Measurements from ENCODE around the gene SMG7. TPM values are rescaled to one million over a fixed set of nuclear protein-coding genes. Genes with fewer than 3 reads are reported as not detected.
A peak's percentile ranks its signal among the peaks of the same experiment; 100 is the strongest.

SMG7 gene
- total RNA-seq, 1 donor from 2014 or later: 66.2 TPM

- Mint-ChIP-seq H3K4me3 (ENCODE audit: unreplicated experiment) (peak overlapping the region; percentile 9), H3K4me1 (ENCODE audit: low read depth, unreplicated experiment) (no peaks in the 10 kb centered on the region), H3K36me3 (ENCODE audit: unreplicated experiment) (no peaks in the 10 kb centered on the region), H3K27me3 (ENCODE audit: unreplicated experiment) (peaks cover 3% of the 10 kb centered on the region), H3K27ac (ENCODE audit: unreplicated experiment) (no peak overlapping the region), H3K9me3 (ENCODE audit: unreplicated experiment) (no peaks in the 10 kb centered on the region)
- no peak for TF ChIP-seq CTCF (IDR thresholded peaks at IDR 0.05; ENCODE audit: partially characterized antibody, unreplicated experiment)
- no peak for DNase-seq
These were observed 93.0 kb downstream of the SMG7 start for GRCh38 chr1:183565261-183565660.

- Mint-ChIP-seq H3K27me3 (ENCODE audit: unreplicated experiment) (peaks cover 3% of the 10 kb centered on the region), H3K4me3 (ENCODE audit: unreplicated experiment) (no peak overlapping the region), H3K36me3 (ENCODE audit: unreplicated experiment) (no peaks in the 10 kb centered on the region), H3K9me3 (ENCODE audit: unreplicated experiment) (no peaks in the 10 kb centered on the region), H3K4me1 (ENCODE audit: low read depth, unreplicated experiment) (no peaks in the 10 kb centered on the region), H3K27ac (ENCODE audit: unreplicated experiment) (no peak overlapping the region)
- no peak for TF ChIP-seq CTCF (IDR thresholded peaks at IDR 0.05; ENCODE audit: partially characterized antibody, unreplicated experiment)
- DNase-seq: no peak
These were observed 93.7 kb downstream of the SMG7 start for GRCh38 chr1:183566026-183566425.

GRCh38 chr1:183567584-183567983 lies 95.3 kb downstream of the SMG7 start:
- no peak overlapping the region for H3K27ac Mint-ChIP-seq (ENCODE audit: unreplicated experiment)
- no peak for TF ChIP-seq CTCF (IDR thresholded peaks at IDR 0.05; ENCODE audit: partially characterized antibody, unreplicated experiment)

GRCh38 chr1:183568176-183569021 lies 96.1 kb downstream of the SMG7 start:
- Mint-ChIP-seq H3K9me3 (ENCODE audit: unreplicated experiment) (no peaks in the 10 kb centered on the region), H3K27ac (ENCODE audit: unreplicated experiment) (no peak overlapping the region), H3K4me1 (ENCODE audit: low read depth, unreplicated experiment) (no peaks in the 10 kb centered on the region), H3K27me3 (ENCODE audit: unreplicated experiment) (peaks cover 5% of the 10 kb centered on the region), H3K36me3 (ENCODE audit: unreplicated experiment) (no peaks in the 10 kb centered on the region), H3K4me3 (ENCODE audit: unreplicated experiment) (no peak overlapping the region)
- TF ChIP-seq CTCF (IDR thresholded peaks at IDR 0.05; ENCODE audit: partially characterized antibody, unreplicated experiment): no peak
- DNase-seq: no peak

More at GRCh38 chr1:183567584-183567983, 95.3 kb downstream of the SMG7 start:
- H3K9me3 Mint-ChIP-seq (ENCODE audit: unreplicated experiment): no peaks in the 10 kb centered on the region
- H3K4me1 Mint-ChIP-seq (ENCODE audit: low read depth, unreplicated experiment): no peaks in the 10 kb centered on the region
- peaks cover 5% of the 10 kb centered on the region for H3K27me3 Mint-ChIP-seq (ENCODE audit: unreplicated experiment)
- H3K4me3 Mint-ChIP-seq (ENCODE audit: unreplicated experiment): no peak overlapping the region
- H3K36me3 Mint-ChIP-seq (ENCODE audit: unreplicated experiment): no peaks in the 10 kb centered on the region
- no peak for DNase-seq

GRCh38 chr1:183569141-183569540 lies 96.8 kb downstream of the SMG7 start:
- TF ChIP-seq CTCF (IDR thresholded peaks at IDR 0.05; ENCODE audit: partially characterized antibody, unreplicated experiment): no peak
- no peak for DNase-seq
- H3K9me3 Mint-ChIP-seq (ENCODE audit: unreplicated experiment): no peaks in the 10 kb centered on the region
- no peaks in the 10 kb centered on the region for H3K4me1 Mint-ChIP-seq (ENCODE audit: low read depth, unreplicated experiment)
- no peak overlapping the region for H3K27ac Mint-ChIP-seq (ENCODE audit: unreplicated experiment)
- H3K27me3 Mint-ChIP-seq (ENCODE audit: unreplicated experiment): peaks cover 5% of the 10 kb centered on the region
- H3K4me3 Mint-ChIP-seq (ENCODE audit: unreplicated experiment): no peak overlapping the region
- H3K36me3 Mint-ChIP-seq (ENCODE audit: unreplicated experiment): no peaks in the 10 kb centered on the region
